ENCODE measurements around the gene ADAMTS4. TPM values are rescaled to one million over a fixed set of nuclear protein-coding genes. Genes with fewer than 3 reads are reported as not detected.

The ADAMTS4 gene
- total and polyA plus RNA-seq, 2 of the 4 experiments (the other 2 are of a cell fraction): 0.39 to 0.72 TPM

GRCh38 chr1:161244888-161245287, 46.0 kb upstream of the ADAMTS4 start:
- no peak overlapping the region for H3K56ac ChIP-seq (ENCODE audit: extremely low read depth, insufficient read depth, low read length)
- H4K8ac ChIP-seq (ENCODE audit: low read depth in 2 of 2, low read length in 2 of 2): no peak overlapping the region
- no peaks in the 10 kb centered on the region for H3K36me3 ChIP-seq (ENCODE audit: control insufficient read depth, insufficient read depth, low read length)
- peaks cover 12% of the 10 kb centered on the region for H3K27me3 ChIP-seq (ENCODE audit: control insufficient read depth, insufficient read depth, low read length)
- H3K4me1 ChIP-seq (ENCODE audit: control insufficient read depth, insufficient read depth, low read length): no peaks in the 10 kb centered on the region
- H2BK20ac ChIP-seq (ENCODE audit: low read depth, low read length): no peak overlapping the region
- H3K9me3 ChIP-seq (ENCODE audit: control insufficient read depth, insufficient read depth, low read length): no peaks in the 10 kb centered on the region
- in situ Hi-C loops (cut with MboI; ENCODE audit: low sequenced_read_pairs): no loop called here
- H3K4me2 ChIP-seq (ENCODE audit: low read depth, low read length): no peak overlapping the region
- no peak overlapping the region for H3K14ac ChIP-seq (replicated peaks; ENCODE audit: low read depth, low read length)
- H3K23ac ChIP-seq (ENCODE audit: low read depth, low read length): no peak overlapping the region
- no peak overlapping the region for H2AFZ ChIP-seq (replicated peaks; ENCODE audit: low read length, poor library complexity)
- ATAC-seq (ENCODE audit: low read depth) (no peak), DNase-seq (no peak)
- no peak overlapping the region for H4K5ac ChIP-seq (ENCODE audit: low read depth, low read length)
- no peak overlapping the region for H3K18ac ChIP-seq (ENCODE audit: low read depth, low read length)
- H4K20me1 ChIP-seq (ENCODE audit: insufficient read depth, low read length): no peaks in the 10 kb centered on the region
- no peak overlapping the region for H3K27ac ChIP-seq (ENCODE audit: insufficient read depth, low read length)
- TF ChIP-seq RCOR1 (IDR thresholded peaks at IDR 0.05; ENCODE audit: insufficient replicate concordance, low read length) (no peak), ELK1 (IDR thresholded peaks at IDR 0.05; ENCODE audit: borderline replicate concordance, low read depth, low read length) (no peak), RAD21 (IDR thresholded peaks at IDR 0.05; ENCODE audit: low read length) (no peak), SMC3 (IDR thresholded peaks at IDR 0.05; ENCODE audit: low read depth, low read length) (no peak), CEBPB (IDR thresholded peaks at IDR 0.05; ENCODE audit: low read depth, low read length) (no peak), BHLHE40 (IDR thresholded peaks at IDR 0.05; ENCODE audit: low read depth, low read length) (no peak), MXI1 (IDR thresholded peaks at IDR 0.05; ENCODE audit: borderline replicate concordance, low read depth, low read length) (no peak), CHD1 (IDR thresholded peaks at IDR 0.05; ENCODE audit: low read depth, low read length) (no peak)
- H2BK5ac ChIP-seq (ENCODE audit: low read depth, low read length, poor library complexity, severe bottlenecking): no peak overlapping the region
- H2BK15ac ChIP-seq (ENCODE audit: low read depth, low read length): no peak overlapping the region
- H4K91ac ChIP-seq (ENCODE audit: insufficient read depth, low read depth, low read length): no peak overlapping the region
- 57% methylated on average over 3 of the region's 4 CpGs; no CpG with 5 or more reads in 1 of the 2 experiments for WGBS, 2 experiments (ENCODE audit: extremely low coverage in 2 of 2, insufficient read length in 1 of 2)
- H2BK120ac ChIP-seq (ENCODE audit: low read depth, low read length): no peak overlapping the region
- H3K9ac ChIP-seq (ENCODE audit: low read depth, low read length): no peak overlapping the region
- no TSS peak for BruUV-seq (replicated peaks)
- H2AK9ac ChIP-seq (replicated peaks; ENCODE audit: low read depth, low read length, poor library complexity): no peak overlapping the region
- ChIA-PET POLR2A (ENCODE audit: unreplicated experiment) (no interaction called here), CTCF (no interaction called here)
- dilution Hi-C loops (cut with HindIII; ENCODE audit: low sequenced_read_pairs, unreplicated experiment): no loop called here
- no peak overlapping the region for H3K4me3 ChIP-seq (ENCODE audit: insufficient read depth, low read depth, low read length)
- intact Hi-C loops (cut with micrococcal nuclease): no loop called here
- no peak overlapping the region for H3K4ac ChIP-seq (ENCODE audit: low read depth, low read length)
- H3K9me1 ChIP-seq (ENCODE audit: insufficient read depth, low read length): no peaks in the 10 kb centered on the region
- H2AK5ac ChIP-seq (ENCODE audit: low read depth, low read length): no peak overlapping the region
- no peaks in the 10 kb centered on the region for H3K79me1 ChIP-seq (ENCODE audit: low read depth in 1 of 2, low read length in 2 of 2)

Data from IMR-90 (cell line).